CD14-positive monocyte (primary cell): ENCODE data around the gene ALG1. TPM values are rescaled to one million over a fixed set of nuclear protein-coding genes. Genes with fewer than 3 reads are reported as not detected.
A peak's percentile ranks its signal among the peaks of the same experiment; 100 is the strongest.

Source experiments
- DNase-seq, 3 donors: peaks; one replicate each; pipeline ENCODE4 v3.0.0-alpha.2; 2011 to 2022
- H2AFZ ChIP-seq: 2 replicates; pipeline ENCODE4 v1.6.0; 2012; ENCODE audit warnings: mild to moderate bottlenecking, low read depth, low read length, inconsistent platforms; ENCODE audit not compliant: insufficient read depth, poor library complexity, severe bottlenecking
- H3K27ac ChIP-seq, 2 donors: 1 replicate in 1 of 2; 2 replicates in 1 of 2; pipeline ENCODE4 v1.5.1; 2012 to 2013; ENCODE audit warnings: low read length in 2 of 2, control low read depth in 1 of 2, inconsistent platforms in 1 of 2, low read depth in 1 of 2, mild to moderate bottlenecking in 1 of 2
- H3K27me3 ChIP-seq, 2 donors: one replicate each; pipeline versions ENCODE4 v1.6.0 to v1.6.1; 2011 to 2013; ENCODE audit warnings: low read length in 2 of 2; ENCODE audit not compliant: control insufficient read depth in 2 of 2, insufficient read depth in 2 of 2
- H3K36me3 ChIP-seq, 2 donors: replicated peaks in 1 of 2; 1 replicate in 1 of 2; 2 replicates in 1 of 2; pipeline versions ENCODE4 v1.5.1 to v1.6.1; 2012 to 2013; ENCODE audit warnings: low read length in 2 of 2, control low read depth in 1 of 2, inconsistent platforms in 1 of 2, mild to moderate bottlenecking in 1 of 2; ENCODE audit not compliant: insufficient read depth in 2 of 2, control insufficient read depth in 1 of 2
- H3K4me1 ChIP-seq, 2 donors: 1 replicate in 1 of 2; 2 replicates in 1 of 2; pipeline versions ENCODE4 v1.5.1 to v1.6.1; 2012 to 2013; ENCODE audit warnings: low read length in 2 of 2, control low read depth in 1 of 2, inconsistent platforms in 1 of 2, mild to moderate bottlenecking in 1 of 2, moderate library complexity in 1 of 2; ENCODE audit not compliant: insufficient read depth in 2 of 2, control insufficient read depth in 1 of 2
- H3K4me2 ChIP-seq: replicated peaks from 2 replicates; pipeline ENCODE3; 2012; ENCODE audit warnings: low read length, moderate library complexity, mild to moderate bottlenecking; ENCODE audit not compliant: poor library complexity, severe bottlenecking; ENCODE audit errors: extremely low read depth
- H3K4me3 ChIP-seq, 3 experiments: fragments of 200-600 bp in 1 of 3; sonication (generic) in 1 of 3; replicated peaks in 1 of 3; 1 replicate in 2 of 3; 2 replicates in 1 of 3; pipeline ENCODE4 v1.5.1; 2011 to 2013; ENCODE audit warnings: low read length in 3 of 3, mild to moderate bottlenecking in 3 of 3, control low read depth in 2 of 3, low read depth in 2 of 3, inconsistent platforms in 1 of 3, moderate library complexity in 1 of 3
- H3K79me2 ChIP-seq: 2 replicates; pipeline ENCODE4 v1.6.0; 2012; ENCODE audit warnings: mild to moderate bottlenecking, control low read depth, inconsistent platforms, low read length, moderate library complexity; ENCODE audit not compliant: insufficient read depth
- H3K9ac ChIP-seq: 2 replicates; pipeline ENCODE4 v1.6.0; 2017; ENCODE audit warnings: low read length, mild to moderate bottlenecking; ENCODE audit not compliant: insufficient read depth, poor library complexity, severe bottlenecking
- H3K9me3 ChIP-seq, 2 donors: replicated peaks in 1 of 2; 1 replicate in 1 of 2; 2 replicates in 1 of 2; pipeline versions ENCODE4 v1.5.1 to v1.6.1; 2012 to 2013; ENCODE audit warnings: low read length in 2 of 2, control low read depth in 1 of 2; ENCODE audit not compliant: control insufficient read depth in 1 of 2, insufficient read depth in 1 of 2
- H4K20me1 ChIP-seq: 2 replicates; pipeline ENCODE4 v1.6.0; 2012; ENCODE audit warnings: mild to moderate bottlenecking, low read length, control low read depth, moderate library complexity; ENCODE audit not compliant: insufficient read depth
- H3K27ac Mint-ChIP-seq, 7 donors: one replicate each; pipeline ENCODE4 v1.8.0; 2020; ENCODE audit warnings: mild to moderate bottlenecking in 7 of 7, mixed read lengths in 7 of 7, moderate library complexity in 6 of 7, inconsistent platforms in 2 of 7
- H3K27me3 Mint-ChIP-seq, 3 donors: one replicate each; pipeline ENCODE4 v1.8.0; 2021 to 2022; ENCODE audit warnings: low read depth in 3 of 3, mild to moderate bottlenecking in 3 of 3, mixed read lengths in 3 of 3, moderate library complexity in 3 of 3, inconsistent platforms in 1 of 3
- H3K36me3 Mint-ChIP-seq, 2 donors: one replicate each; pipeline ENCODE4 v1.8.0; 2020; ENCODE audit warnings: mixed read lengths in 2 of 2, inconsistent platforms in 1 of 2, mild to moderate bottlenecking in 1 of 2
- H3K4me1 Mint-ChIP-seq: one replicate; pipeline ENCODE4 v1.8.0; 2020; ENCODE audit warnings: mild to moderate bottlenecking, mixed read lengths
- H3K4me3 Mint-ChIP-seq, 2 donors: one replicate each; pipeline ENCODE4 v1.8.0; 2020; ENCODE audit warnings: mild to moderate bottlenecking in 2 of 2, mixed read lengths in 2 of 2, moderate library complexity in 1 of 2
- H3K9me3 Mint-ChIP-seq, 7 donors: one replicate each; pipeline ENCODE4 v1.8.0; 2020 to 2022; ENCODE audit warnings: mixed read lengths in 7 of 7, mild to moderate bottlenecking in 6 of 7, moderate library complexity in 6 of 7, inconsistent platforms in 2 of 7
- WGBS: methylation state at CpG from one replicate; pipeline ENCODE4 v1.1.5; 2013; ENCODE audit warnings: missing lambda C conversion rate; ENCODE audit not compliant: insufficient coverage; 5-methylcytosine and 5-hydroxymethylcytosine counted together
- intact Hi-C, 2 donors: fragments of 100-400 bp; cut with micrococcal nuclease; formaldehyde crosslinking; loops; one replicate each; pipeline versions ENCODE4 v1.15.0 to v1.15.1; 2023
- polyA plus RNA-seq, 3 donors: library from polyadenylated mRNA; depleted of rRNA in 1 of 3; unstranded in 2 of 3; stranded (reverse) in 1 of 3; fragments of 300-500 nt in 2 of 3; fragments of >200 nt in 1 of 3; fragmentation: Illumina TruSeq in 2 of 3; gene quantifications; 1 replicate in 2 of 3; 2 replicates in 1 of 3; pipeline ENCODE4 v1.2.3, GENCODE V29; 2012 to 2021
- TF ChIP-seq, protein P1 (sequence below): fragments of 200-600 bp; IDR thresholded peaks from one replicate; pipeline ENCODE4 v1.8.0; 2022; ENCODE audit warnings: antibody characterized with exemption, mild to moderate bottlenecking

ALG1 gene
- polyA plus RNA-seq, 3 donors = 9.3 to 31.0 (median 25.2) TPM

DNA sequence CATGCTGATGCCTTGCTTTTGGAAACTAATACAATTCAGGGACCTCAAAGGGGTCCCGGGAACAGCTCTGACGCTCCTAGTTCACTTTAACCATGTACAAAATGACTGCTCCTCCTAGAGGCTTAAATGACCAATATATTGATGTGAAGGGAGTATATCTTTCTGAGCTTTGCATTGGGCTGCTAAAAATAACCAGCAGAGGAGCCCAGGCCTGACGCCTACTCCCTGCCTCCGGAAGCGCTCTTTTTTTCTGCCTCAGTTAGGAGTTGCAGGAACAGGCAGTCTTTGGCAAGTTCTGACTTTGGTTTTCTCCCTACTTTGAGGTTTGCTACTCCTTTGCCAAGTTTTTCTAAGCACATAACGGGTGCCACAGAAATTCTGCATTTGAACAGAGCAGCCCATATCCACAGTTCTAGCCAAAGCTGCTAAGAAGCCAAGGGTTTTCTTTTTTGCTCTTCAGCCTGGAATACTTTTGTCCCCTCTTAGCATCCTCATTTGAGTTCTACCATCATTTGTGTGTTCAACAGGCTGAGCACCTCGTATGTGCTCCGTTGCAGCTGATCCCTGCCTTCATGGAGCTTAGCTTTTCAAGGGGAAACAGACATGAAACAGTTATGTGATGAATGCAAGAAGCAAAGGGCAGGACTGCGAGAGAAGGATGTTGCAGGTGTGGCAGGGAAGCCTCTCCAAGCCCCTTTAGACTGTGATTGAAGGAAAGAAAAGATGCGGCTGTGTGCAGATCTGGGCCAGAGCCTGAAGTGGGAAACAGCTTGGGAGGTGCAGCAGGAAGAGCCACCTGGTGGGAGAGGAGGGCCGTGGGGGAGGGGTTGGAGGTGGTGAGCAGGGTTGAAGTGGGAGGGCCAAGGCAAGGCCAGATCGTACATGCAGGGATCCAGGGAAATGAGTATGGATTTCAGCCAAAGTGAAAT is 35.2 kb upstream of the ALG1 start:
- H3K4me1 Mint-ChIP-seq = peaks cover 26% of the 10 kb centered on the region
- peak overlapping the region in 1 of 7 donors; percentile 4 for H3K27ac Mint-ChIP-seq
- H4K20me1 ChIP-seq = peaks cover 14% of the 10 kb centered on the region
- no peak overlapping the region for H3K27ac ChIP-seq
- H3K4me3 Mint-ChIP-seq = peak overlapping the region in 1 of 2 donors; percentile 42
- no peak for DNase-seq
- peaks cover 18 to 21% of the 10 kb centered on the region in 2 donors for H3K4me1 ChIP-seq
- H3K27me3 Mint-ChIP-seq = peaks cover 4 to 10% (median 6%) of the 10 kb centered on the region in 3 donors
- peaks cover 4 to 5% of the 10 kb centered on the region in 2 donors for H3K36me3 Mint-ChIP-seq
- TF ChIP-seq, protein P1, sequence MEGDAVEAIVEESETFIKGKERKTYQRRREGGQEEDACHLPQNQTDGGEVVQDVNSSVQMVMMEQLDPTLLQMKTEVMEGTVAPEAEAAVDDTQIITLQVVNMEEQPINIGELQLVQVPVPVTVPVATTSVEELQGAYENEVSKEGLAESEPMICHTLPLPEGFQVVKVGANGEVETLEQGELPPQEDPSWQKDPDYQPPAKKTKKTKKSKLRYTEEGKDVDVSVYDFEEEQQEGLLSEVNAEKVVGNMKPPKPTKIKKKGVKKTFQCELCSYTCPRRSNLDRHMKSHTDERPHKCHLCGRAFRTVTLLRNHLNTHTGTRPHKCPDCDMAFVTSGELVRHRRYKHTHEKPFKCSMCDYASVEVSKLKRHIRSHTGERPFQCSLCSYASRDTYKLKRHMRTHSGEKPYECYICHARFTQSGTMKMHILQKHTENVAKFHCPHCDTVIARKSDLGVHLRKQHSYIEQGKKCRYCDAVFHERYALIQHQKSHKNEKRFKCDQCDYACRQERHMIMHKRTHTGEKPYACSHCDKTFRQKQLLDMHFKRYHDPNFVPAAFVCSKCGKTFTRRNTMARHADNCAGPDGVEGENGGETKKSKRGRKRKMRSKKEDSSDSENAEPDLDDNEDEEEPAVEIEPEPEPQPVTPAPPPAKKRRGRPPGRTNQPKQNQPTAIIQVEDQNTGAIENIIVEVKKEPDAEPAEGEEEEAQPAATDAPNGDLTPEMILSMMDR = no peak
- WGBS = 89% methylated on average over 9 of the region's 12 CpGs
- H3K79me2 ChIP-seq = peaks cover 8% of the 10 kb centered on the region
- H3K9me3 Mint-ChIP-seq = peaks cover 0 to 2% (median 0%) of the 10 kb centered on the region in 7 donors
- H2AFZ ChIP-seq = no peak overlapping the region
- intact Hi-C loops = no loop called here
- no peaks in the 10 kb centered on the region for H3K9me3 ChIP-seq
- H3K4me3 ChIP-seq = no peak overlapping the region
- no peak overlapping the region for H3K9ac ChIP-seq
- no peak overlapping the region for H3K4me2 ChIP-seq
- H3K36me3 ChIP-seq = peaks cover 0 to 2% of the 10 kb centered on the region in 2 donors
- H3K27me3 ChIP-seq = no peaks in the 10 kb centered on the region

DNA sequence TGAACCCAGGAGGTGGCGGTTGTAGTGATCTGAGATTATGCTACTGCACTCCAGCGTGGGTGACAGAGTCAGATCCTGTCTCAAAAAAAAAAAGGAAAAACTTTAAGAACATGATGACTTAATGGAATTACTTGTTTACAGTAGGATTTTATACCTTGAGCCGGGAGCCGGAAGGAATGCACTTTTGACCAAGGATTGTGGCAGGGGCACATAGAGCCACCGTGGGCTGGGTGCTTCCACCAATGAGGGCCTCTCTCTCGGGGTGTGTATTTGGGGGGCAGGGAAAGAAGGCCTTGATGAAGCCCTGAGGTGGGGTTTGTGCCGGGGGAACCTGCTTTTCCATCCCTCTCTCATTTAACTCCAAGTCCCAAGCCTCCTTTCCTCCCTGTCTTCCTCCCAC is 31.2 kb upstream of the ALG1 start:
- Histone ChIP-seq H3K4me3 (no peak overlapping the region), H3K79me2 (no peaks in the 10 kb centered on the region), H3K4me2 (no peak overlapping the region), H3K9ac (no peak overlapping the region), H3K9me3 (no peaks in the 10 kb centered on the region), H3K27ac (no peak overlapping the region), H3K27me3 (no peaks in the 10 kb centered on the region), H3K4me1 (no peaks in the 10 kb centered on the region), H2AFZ (no peak overlapping the region), H3K36me3 (no peaks in the 10 kb centered on the region), H4K20me1 (no peaks in the 10 kb centered on the region)
- Mint-ChIP-seq H3K36me3 (no peaks in the 10 kb centered on the region), H3K27ac (no peak overlapping the region), H3K27me3 (peaks cover 5 to 8% (median 7%) of the 10 kb centered on the region in 3 donors), H3K4me1 (no peaks in the 10 kb centered on the region), H3K4me3 (no peak overlapping the region), H3K9me3 (no peaks in the 10 kb centered on the region)
- TF ChIP-seq, protein P1 = no peak
- WGBS = 85% methylated on average over 5 of the region's 7 CpGs
- intact Hi-C loops = no loop called here
- DNase-seq = no peak
